Brain pericyte (primary cell): ENCODE results near the gene VIPR2.
"Not testable (repeated sequence)": the region's sequence is repeated elsewhere in the genome, so short reads cannot be mapped to it uniquely, and the experiment has no call there.

Source experiments
- DNase-seq: peaks from one replicate; pipeline ENCODE4 v3.0.0-alpha.2; 2012; ENCODE audit warnings: low read depth, low spot score

The VIPR2 gene

GRCh38 chr7:159144758-159145489 lies at the start of gene VIPR2:
Gene VIPR2 (minus strand): TSS chr7:159144867. CDS start chr7:159144771, 96 bp downstream.
- DNase-seq = no peak

- DNase-seq = no peak
Measured at GRCh38 chr7:159193543-159194090, 49.0 kb upstream of the VIPR2 start.

- DNase-seq = no peak
Measured at GRCh38 chr7:159192725-159193453, 48.2 kb upstream of the VIPR2 start.

GRCh38 chr7:159192013-159192412 lies 47.3 kb upstream of the VIPR2 start:
- no peak for DNase-seq

GRCh38 chr7:159191236-159191635 lies 46.6 kb upstream of the VIPR2 start:
- no peak for DNase-seq

GRCh38 chr7:159188011-159188410 lies 43.3 kb upstream of the VIPR2 start:
- no peak for DNase-seq

GRCh38 chr7:159179241-159179640 lies 34.6 kb upstream of the VIPR2 start:
- no peak for DNase-seq

- no peak for DNase-seq
Measured at GRCh38 chr7:159177284-159177953, 32.8 kb upstream of the VIPR2 start.

GRCh38 chr7:159175792-159176191 lies 31.1 kb upstream of the VIPR2 start:
- DNase-seq = no peak

- not testable (repeated sequence) for DNase-seq
Measured at GRCh38 chr7:159175100-159175499, 30.4 kb upstream of the VIPR2 start.

- no peak for DNase-seq
Measured at GRCh38 chr7:159172400-159172799, 27.7 kb upstream of the VIPR2 start.

GRCh38 chr7:159169391-159169790 lies 24.7 kb upstream of the VIPR2 start:
- DNase-seq = no peak

- no peak for DNase-seq
Measured at GRCh38 chr7:159167139-159167538, 22.5 kb upstream of the VIPR2 start.

- DNase-seq = no peak
Measured at GRCh38 chr7:159166530-159166929, 21.9 kb upstream of the VIPR2 start.

- DNase-seq = no peak
Measured at GRCh38 chr7:159165352-159165751, 20.7 kb upstream of the VIPR2 start.

- DNase-seq = not testable (repeated sequence)
Measured at GRCh38 chr7:159163703-159164301, 19.1 kb upstream of the VIPR2 start.

- DNase-seq = not testable (repeated sequence)
Measured at GRCh38 chr7:159162050-159162626, 17.5 kb upstream of the VIPR2 start.

- no peak for DNase-seq
Measured at GRCh38 chr7:159160450-159160849, 15.8 kb upstream of the VIPR2 start.

- no peak for DNase-seq
Measured at GRCh38 chr7:159159731-159160130, 15.1 kb upstream of the VIPR2 start.

- DNase-seq = no peak
Measured at GRCh38 chr7:159158888-159159405, 14.3 kb upstream of the VIPR2 start.
